GM12878 (cell line): ENCODE results near the gene MAGI3. TPM values are rescaled to one million over a fixed set of nuclear protein-coding genes. Genes with fewer than 3 reads are reported as not detected.

Experiments
- ATAC-seq: fragments of 200-7000 bp; cut with Tn5 transposase; 3 replicates; pipeline ENCODE4 v1.9.1; 2020; ENCODE audit warnings: mild to moderate bottlenecking, moderate library complexity
- BruUV-seq: library from RNA; stranded (reverse); fragments of 400-500 nt; replicated peaks from 2 replicates; lab custom pipeline; 2021; lab: Mats Ljungman, UMichigan
- CTCF ChIA-PET: fragments of 300-600 bp; sonication (Branson Sonifier 250); formaldehyde crosslinking; extraction: SDS; loops from one replicate; lab custom pipeline; 2021; ENCODE audit warnings: inconsistent platforms; lab: Yijun Ruan, JAX
- POLR2A ChIA-PET: fragments of 350-600 bp; formaldehyde crosslinking; extraction: SDS; loops from one replicate; lab custom pipeline; 2021; ENCODE audit warnings: inconsistent platforms; lab: Charles Lee
- RAD21 ChIA-PET: fragments of 300-600 bp; sonication (Branson Sonifier 250); formaldehyde crosslinking; loops from one replicate; lab custom pipeline; 2023; ENCODE audit warnings: antibody characterized with exemption; ENCODE audit not compliant: unreplicated experiment; lab: Charles Lee
- SMC1A ChIA-PET: fragments of 300-600 bp; sonication (Branson Sonifier 250); formaldehyde crosslinking; loops from one replicate; lab custom pipeline; 2023; ENCODE audit not compliant: unreplicated experiment, uncharacterized antibody; lab: Charles Lee
- DNase-seq: peaks from one replicate; pipeline ENCODE4 v3.0.0-alpha.2; 2011; ENCODE audit warnings: low read depth, low spot score
- FAIRE-seq: peaks from 3 replicates; lab custom pipeline; 2011; peaks lifted over from hg19 to GRCh38; lab: Jason Lieb, UNC
- H2AFZ ChIP-seq: 2 replicates; pipeline ENCODE4 v1.6.0; 2011; ENCODE audit warnings: low read depth, low read length, control low read depth; ENCODE audit not compliant: control insufficient read depth
- H3K27ac ChIP-seq: 2 replicates; pipeline ENCODE4 v1.5.1; 2011; ENCODE audit warnings: control low read depth; ENCODE audit not compliant: control insufficient read depth, insufficient read depth
- H3K27me3 ChIP-seq, 2 experiments: replicated peaks in 1 of 2; 2 replicates each; pipeline versions ENCODE4 v1.6.0 to v1.6.1; 2011; ENCODE audit warnings: low read length in 1 of 2; ENCODE audit not compliant: control insufficient read depth in 2 of 2, insufficient read depth in 2 of 2
- H3K36me3 ChIP-seq, 2 experiments: 2 replicates each; pipeline ENCODE4 v1.5.1; 2011; ENCODE audit warnings: low read length in 1 of 2; ENCODE audit not compliant: control insufficient read depth in 2 of 2, insufficient read depth in 2 of 2
- H3K4me1 ChIP-seq: 2 replicates; pipeline ENCODE4 v1.6.1; 2011; ENCODE audit warnings: mild to moderate bottlenecking, low read length, moderate library complexity, mixed read lengths; ENCODE audit not compliant: control insufficient read depth, insufficient read depth
- H3K4me2 ChIP-seq: 2 replicates; pipeline ENCODE4 v1.6.0; 2011; ENCODE audit warnings: control low read depth; ENCODE audit not compliant: control insufficient read depth, insufficient read depth
- H3K4me3 ChIP-seq: fragments of 200-600 bp; sonication (generic); 2 replicates; pipeline ENCODE4 v1.5.1; 2016
- H3K79me2 ChIP-seq: 2 replicates; pipeline ENCODE4 v1.6.0; 2011; ENCODE audit warnings: low read length; ENCODE audit not compliant: control insufficient read depth, insufficient read depth
- H3K9ac ChIP-seq: 2 replicates; pipeline ENCODE4 v1.8.0; 2011; ENCODE audit warnings: low read length, control low read depth, mixed read lengths; ENCODE audit not compliant: control insufficient read depth, insufficient read depth
- H3K9me3 ChIP-seq: replicated peaks from 3 replicates; pipeline ENCODE4 v1.5.1; 2011; ENCODE audit warnings: mild to moderate bottlenecking, low read length; ENCODE audit not compliant: control insufficient read depth, insufficient read depth
- H4K20me1 ChIP-seq: 2 replicates; pipeline ENCODE4 v1.6.0; 2011; ENCODE audit not compliant: control insufficient read depth, insufficient read depth
- ATF3 ChIP-seq: IDR thresholded peaks from 2 replicates; pipeline ENCODE4 v1.6.1; 2011; ENCODE audit warnings: low read depth, mild to moderate bottlenecking, low read length, moderate library complexity, borderline replicate concordance; ENCODE audit errors: extremely low read depth
- FOXK2 ChIP-seq: fragments of 450-650 bp; IDR thresholded peaks from 2 replicates; pipeline ENCODE4 v1.6.1; 2017; ENCODE audit warnings: mild to moderate bottlenecking, moderate library complexity
- MEF2B ChIP-seq: fragments of 450-650 bp; IDR thresholded peaks from 2 replicates; pipeline ENCODE4 v1.6.1; 2018; ENCODE audit warnings: mild to moderate bottlenecking, moderate library complexity; ENCODE audit not compliant: partially characterized antibody, poor library complexity, severe bottlenecking
- MYC ChIP-seq: IDR thresholded peaks from 2 replicates; pipeline ENCODE4 v1.6.1; 2011; ENCODE audit warnings: mild to moderate bottlenecking, low read length, moderate library complexity, inconsistent platforms; ENCODE audit not compliant: insufficient read depth, insufficient replicate concordance, insufficient read length, severe bottlenecking
- PAX8 ChIP-seq: fragments of 450-650 bp; IDR thresholded peaks from 2 replicates; pipeline ENCODE4 v1.6.1; 2017; ENCODE audit warnings: mild to moderate bottlenecking, moderate library complexity
- PML ChIP-seq: IDR thresholded peaks from 2 replicates; pipeline ENCODE4 v1.6.1; 2012; ENCODE audit warnings: low read length, inconsistent platforms
- POLR2AphosphoS5 ChIP-seq: IDR thresholded peaks from 2 replicates; pipeline ENCODE4 v1.6.1; 2011; ENCODE audit warnings: mild to moderate bottlenecking, low read length, inconsistent platforms
- RAD21 ChIP-seq: IDR thresholded peaks from 2 replicates; pipeline ENCODE4 v1.6.1; 2011; ENCODE audit warnings: mild to moderate bottlenecking, low read depth, low read length, moderate library complexity; ENCODE audit not compliant: insufficient read depth
- RB1 ChIP-seq: fragments of 450-650 bp; formaldehyde crosslinking; IDR thresholded peaks from 2 replicates; pipeline ENCODE4 v1.6.1; 2017; ENCODE audit warnings: mild to moderate bottlenecking, borderline replicate concordance
- SIN3A ChIP-seq: IDR thresholded peaks from 2 replicates; pipeline ENCODE4 v1.6.1; 2012; ENCODE audit warnings: low read depth, low read length, improper control_type of control experiment
- SREBF1 ChIP-seq: IDR thresholded peaks from 2 replicates; pipeline ENCODE4 v1.6.1; 2012; ENCODE audit warnings: mild to moderate bottlenecking, low read length
- WRNIP1 ChIP-seq: IDR thresholded peaks from 2 replicates; pipeline ENCODE4 v1.6.1; 2011; ENCODE audit warnings: low read depth, low read length, improper control_type of control experiment, borderline replicate concordance
- YY1 ChIP-seq: IDR thresholded peaks from 2 replicates; pipeline ENCODE4 v1.6.1; 2011; ENCODE audit warnings: low read depth, mild to moderate bottlenecking, low read length
- ZBTB40 ChIP-seq: fragments of 450-650 bp; IDR thresholded peaks from 2 replicates; pipeline ENCODE4 v1.6.1; 2016; ENCODE audit warnings: mild to moderate bottlenecking, moderate library complexity, borderline replicate concordance
- ZNF24 ChIP-seq: fragments of 450-650 bp; IDR thresholded peaks from 2 replicates; pipeline ENCODE4 v1.6.1; 2017; ENCODE audit warnings: antibody characterized with exemption, mild to moderate bottlenecking
- WGBS: methylation state at CpG from one replicate; pipeline ENCODE4 v1.1.6; 2016; ENCODE audit warnings: low lambda C conversion rate; ENCODE audit not compliant: insufficient replicate concordance, insufficient coverage; ENCODE audit errors: missing lambda C conversion rate; 5-methylcytosine and 5-hydroxymethylcytosine counted together
- in situ Hi-C: fragments of 300-500 bp; cut with MboI; formaldehyde crosslinking; loops from 9 replicates; pipeline ENCODE4 v1.14.3; 2018; ENCODE audit warnings: mixed read lengths
- intact Hi-C: fragments of 100-400 bp; cut with micrococcal nuclease; formaldehyde crosslinking; loops from one replicate; pipeline ENCODE4 v1.14.2; 2022; ENCODE audit not compliant: unreplicated experiment
- polyA plus RNA-seq, 11 experiments: library from polyadenylated mRNA; depleted of rRNA in 4 of 11; unstranded in 6 of 11; stranded (reverse) in 5 of 11; fragments of >200 nt; fragmentation: Nextera tagmentation in 4 of 11; fragmentation: Illumina TruSeq in 1 of 11; extraction: Ambion mirVana in 4 of 11; extraction: Trizol in 1 of 11; gene quantifications; 1 replicate in 1 of 11; 2 replicates in 10 of 11; pipeline versions ENCODE4 v1.2.1 to v1.2.3, GENCODE V29; 2011 to 2016; ENCODE audit warnings: inconsistent platforms in 2 of 11, missing spikeins in 2 of 11, low read depth in 1 of 11
- total RNA-seq, 4 experiments: library from RNA; depleted of rRNA in 3 of 4; stranded (reverse); fragments of >200 nt in 3 of 4; fragmentation: Illumina TruSeq in 1 of 4; extraction: Trizol in 1 of 4; gene quantifications; 2 replicates each; pipeline versions ENCODE4 v1.2.1 to v1.2.3, GENCODE V29; 2013 to 2021
- TF ChIP-seq, protein P1 (sequence below): IDR thresholded peaks from 2 replicates; pipeline ENCODE4 v1.6.1; 2011; ENCODE audit warnings: low read depth, low read length, improper control_type of control experiment, borderline replicate concordance
- TF ChIP-seq, protein P2 (sequence below): fragments of 150-350 bp; IDR thresholded peaks from 2 replicates; pipeline ENCODE4 v1.6.1; 2016; ENCODE audit warnings: low read depth, low read length

MAGI3 gene
- total and polyA plus RNA-seq, 10 of the 15 experiments (the other 5 are each of a cell fraction or from before 2014, with no cell fraction given) = 0.17 to 0.65 (median 0.32) TPM

GRCh38 chr1:113692342-113692741 is 302.0 kb downstream of the MAGI3 start:
- ChIA-PET RAD21 (interaction anchor here (1.6 kb wide), 1 partner anchor 68 kb away, joined by 3 read pairs; the partner anchor contains the start of gene PHTF1), SMC1A (no interaction called here), CTCF (no interaction called here), POLR2A (no interaction called here)
- WGBS = 50% methylated on average over 2 of the region's 2 CpGs
- Histone ChIP-seq H3K4me2 (no peak overlapping the region), H3K27ac (no peak overlapping the region), H3K4me3 (no peak overlapping the region), H4K20me1 (no peaks in the 10 kb centered on the region), H3K36me3 (peaks cover 0 to 1% of the 10 kb centered on the region in 2 experiments; a peak in 2 of 4 replicates), H3K27me3 (no peaks in the 10 kb centered on the region), H3K4me1 (no peaks in the 10 kb centered on the region), H3K9me3 (peaks cover 8% of the 10 kb centered on the region), H3K79me2 (no peaks in the 10 kb centered on the region), H3K9ac (no peak overlapping the region), H2AFZ (no peak overlapping the region)
- peak; percentile 23 for FAIRE-seq
- in situ Hi-C loops = no loop called here
- intact Hi-C loops = no loop called here
- BruUV-seq = no TSS peak
- no peak for DNase-seq
- no peak for ATAC-seq
- TF ChIP-seq SIN3A (no peak), PML (no peak), ZNF24 (no peak), MEF2B (no peak), ATF3 (no peak), RAD21 (no peak), RB1 (no peak), ZBTB40 (no peak), PAX8 (no peak), YY1 (no peak), MYC (no peak), WRNIP1 (no peak), POLR2AphosphoS5 (no peak), SREBF1 (no peak), FOXK2 (no peak)
- TF ChIP-seq, protein P1, sequence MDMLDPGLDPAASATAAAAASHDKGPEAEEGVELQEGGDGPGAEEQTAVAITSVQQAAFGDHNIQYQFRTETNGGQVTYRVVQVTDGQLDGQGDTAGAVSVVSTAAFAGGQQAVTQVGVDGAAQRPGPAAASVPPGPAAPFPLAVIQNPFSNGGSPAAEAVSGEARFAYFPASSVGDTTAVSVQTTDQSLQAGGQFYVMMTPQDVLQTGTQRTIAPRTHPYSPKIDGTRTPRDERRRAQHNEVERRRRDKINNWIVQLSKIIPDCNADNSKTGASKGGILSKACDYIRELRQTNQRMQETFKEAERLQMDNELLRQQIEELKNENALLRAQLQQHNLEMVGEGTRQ = no peak
- TF ChIP-seq, protein P2, sequence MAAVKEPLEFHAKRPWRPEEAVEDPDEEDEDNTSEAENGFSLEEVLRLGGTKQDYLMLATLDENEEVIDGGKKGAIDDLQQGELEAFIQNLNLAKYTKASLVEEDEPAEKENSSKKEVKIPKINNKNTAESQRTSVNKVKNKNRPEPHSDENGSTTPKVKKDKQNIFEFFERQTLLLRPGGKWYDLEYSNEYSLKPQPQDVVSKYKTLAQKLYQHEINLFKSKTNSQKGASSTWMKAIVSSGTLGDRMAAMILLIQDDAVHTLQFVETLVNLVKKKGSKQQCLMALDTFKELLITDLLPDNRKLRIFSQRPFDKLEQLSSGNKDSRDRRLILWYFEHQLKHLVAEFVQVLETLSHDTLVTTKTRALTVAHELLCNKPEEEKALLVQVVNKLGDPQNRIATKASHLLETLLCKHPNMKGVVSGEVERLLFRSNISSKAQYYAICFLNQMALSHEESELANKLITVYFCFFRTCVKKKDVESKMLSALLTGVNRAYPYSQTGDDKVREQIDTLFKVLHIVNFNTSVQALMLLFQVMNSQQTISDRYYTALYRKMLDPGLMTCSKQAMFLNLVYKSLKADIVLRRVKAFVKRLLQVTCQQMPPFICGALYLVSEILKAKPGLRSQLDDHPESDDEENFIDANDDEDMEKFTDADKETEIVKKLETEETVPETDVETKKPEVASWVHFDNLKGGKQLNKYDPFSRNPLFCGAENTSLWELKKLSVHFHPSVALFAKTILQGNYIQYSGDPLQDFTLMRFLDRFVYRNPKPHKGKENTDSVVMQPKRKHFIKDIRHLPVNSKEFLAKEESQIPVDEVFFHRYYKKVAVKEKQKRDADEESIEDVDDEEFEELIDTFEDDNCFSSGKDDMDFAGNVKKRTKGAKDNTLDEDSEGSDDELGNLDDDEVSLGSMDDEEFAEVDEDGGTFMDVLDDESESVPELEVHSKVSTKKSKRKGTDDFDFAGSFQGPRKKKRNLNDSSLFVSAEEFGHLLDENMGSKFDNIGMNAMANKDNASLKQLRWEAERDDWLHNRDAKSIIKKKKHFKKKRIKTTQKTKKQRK = no peak
